SK-N-SH (cell line): ENCODE results near the gene ACOT7. TPM values are rescaled to one million over a fixed set of nuclear protein-coding genes. Genes with fewer than 3 reads are reported as not detected.

ENCODE experiments used
- CTCF ChIA-PET: fragments of 300-600, 350-600 bp; formaldehyde crosslinking; extraction: SDS; loops from one replicate; lab custom pipeline; 2021; lab: Yijun Ruan, JAX
- POLR2A ChIA-PET: fragments of 350-600 bp; sonication (Branson Sonifier 250); formaldehyde crosslinking; extraction: SDS; loops from one replicate; lab custom pipeline; 2020; ENCODE audit warnings: antibody characterized with exemption, inconsistent platforms; lab: Yijun Ruan, JAX
- DNase-seq: peaks from one replicate; pipeline ENCODE4 v3.0.0; 2012
- H2AFZ ChIP-seq: fragments of 200-600 bp; sonication (generic); 2 replicates; pipeline ENCODE4 v1.8.1; 2016; ENCODE audit warnings: antibody characterized with exemption, mild to moderate bottlenecking, low read depth
- H3F3A ChIP-seq: fragments of 200-600 bp; sonication (generic); replicated peaks from 2 replicates; pipeline ENCODE3; 2016; ENCODE audit warnings: antibody characterized with exemption, mild to moderate bottlenecking; ENCODE audit not compliant: insufficient read depth
- H3K27ac ChIP-seq, 2 experiments: fragments of 200-500 bp in 1 of 2; fragments of 200-600 bp in 1 of 2; sonication (Bioruptor generic) in 1 of 2; sonication (generic), shearing (Covaris generic) in 1 of 2; 2 replicates each; pipeline versions ENCODE4 v1.5.1 to v1.6.1; 2014 to 2016; ENCODE audit warnings: low read depth in 2 of 2, inconsistent platforms in 1 of 2, low read length in 1 of 2, mild to moderate bottlenecking in 1 of 2, mixed read lengths in 1 of 2
- H3K27me3 ChIP-seq: fragments of 200-600 bp; sonication (generic), shearing (Covaris generic); 2 replicates; pipeline ENCODE4 v1.6.1; 2016; ENCODE audit warnings: mixed run types; ENCODE audit not compliant: insufficient read depth
- H3K36me3 ChIP-seq, 2 experiments: fragments of 200-500 bp in 1 of 2; fragments of 200-600 bp in 1 of 2; sonication (Bioruptor generic) in 1 of 2; sonication (generic) in 1 of 2; replicated peaks in 1 of 2; 2 replicates each; pipeline versions ENCODE3 to v1.5.1; 2014 to 2016; ENCODE audit warnings: low read length in 1 of 2, mild to moderate bottlenecking in 1 of 2; ENCODE audit not compliant: insufficient read depth in 2 of 2, control insufficient read depth in 1 of 2
- H3K4me1 ChIP-seq, 2 experiments: fragments of 200-500 bp in 1 of 2; fragments of 200-600 bp in 1 of 2; sonication (Bioruptor generic) in 1 of 2; sonication (generic), shearing (Covaris generic) in 1 of 2; 2 replicates each; pipeline versions ENCODE4 v1.5.1 to v1.6.1; 2014 to 2016; ENCODE audit warnings: low read depth in 1 of 2, low read length in 1 of 2, mixed run types in 1 of 2; ENCODE audit not compliant: insufficient read depth in 2 of 2, control insufficient read depth in 1 of 2
- H3K4me2 ChIP-seq: fragments of 200-600 bp; sonication (generic), shearing (Covaris generic); 2 replicates; pipeline ENCODE4 v1.6.1; 2017; ENCODE audit warnings: mixed run types
- H3K4me3 ChIP-seq, 2 experiments: fragments of 200-500 bp in 1 of 2; fragments of 200-600 bp in 1 of 2; sonication (Bioruptor generic) in 1 of 2; sonication (generic), shearing (Covaris generic) in 1 of 2; 2 replicates each; pipeline versions ENCODE4 v1.5.1 to v1.8.1; 2014 to 2016; ENCODE audit warnings: low read depth in 2 of 2, inconsistent platforms in 1 of 2, low read length in 1 of 2, mild to moderate bottlenecking in 1 of 2, mixed read lengths in 1 of 2, moderate library complexity in 1 of 2
- H3K79me2 ChIP-seq: fragments of 200-600 bp; sonication (generic); 2 replicates; pipeline ENCODE4 v1.8.1; 2017; ENCODE audit warnings: mild to moderate bottlenecking; ENCODE audit not compliant: insufficient read depth
- H3K9ac ChIP-seq: fragments of 200-600 bp; sonication (generic); 2 replicates; pipeline ENCODE4 v1.6.1; 2017; ENCODE audit warnings: mixed run types
- H3K9me2 ChIP-seq: fragments of 200-600 bp; sonication (generic); 2 replicates; pipeline ENCODE4 v1.6.1; 2017; ENCODE audit warnings: mixed run types
- H3K9me3 ChIP-seq: fragments of 200-600 bp; sonication (generic); 2 replicates; pipeline ENCODE4 v1.6.1; 2017; ENCODE audit warnings: mixed run types, mild to moderate bottlenecking, moderate library complexity
- H4K20me1 ChIP-seq: fragments of 200-600 bp; sonication (generic); 2 replicates; pipeline ENCODE4 v1.6.1; 2017; ENCODE audit warnings: mild to moderate bottlenecking, mixed run types; ENCODE audit not compliant: insufficient read depth
- CHD2 ChIP-seq: fragments of 150-350 bp; IDR thresholded peaks from 2 replicates; pipeline ENCODE4 v1.6.1; 2018; ENCODE audit warnings: low read length; ENCODE audit not compliant: partially characterized antibody
- CTCF ChIP-seq: fragments of 200-600 bp; sonication (generic); IDR thresholded peaks from 2 replicates; pipeline ENCODE4 v1.6.1; 2017; ENCODE audit warnings: antibody characterized with exemption, mild to moderate bottlenecking, moderate library complexity
- ELF1 ChIP-seq: IDR thresholded peaks from 2 replicates; pipeline ENCODE4 v1.4.0; 2012
- EZH2phosphoT487 ChIP-seq: fragments of 200-600 bp; sonication (generic); IDR thresholded peaks from 2 replicates; pipeline ENCODE4 v1.6.1; 2017; ENCODE audit warnings: low read depth, mixed run types, mild to moderate bottlenecking, antibody characterized with exemption, moderate library complexity, borderline replicate concordance
- GATA2 ChIP-seq: sonication (generic); formaldehyde crosslinking; IDR thresholded peaks from 2 replicates; pipeline ENCODE4 v1.5.0; 2020; ENCODE audit warnings: mild to moderate bottlenecking, missing genetic modification reagents
- MEF2A ChIP-seq: IDR thresholded peaks from 2 replicates; pipeline ENCODE4 v1.4.0; 2012; ENCODE audit warnings: low read depth, borderline replicate concordance
- MXI1 ChIP-seq: IDR thresholded peaks from 2 replicates; pipeline ENCODE4 v1.6.1; 2012; ENCODE audit warnings: mild to moderate bottlenecking, low read depth, low read length, improper control_type of control experiment
- NFIC ChIP-seq: IDR thresholded peaks from 2 replicates; pipeline ENCODE4 v1.4.0; 2012; ENCODE audit warnings: borderline replicate concordance
- PBX3 ChIP-seq: IDR thresholded peaks from 2 replicates; pipeline ENCODE4; 2012
- POLR2AphosphoS5 ChIP-seq: IDR thresholded peaks from 2 replicates; pipeline ENCODE4 v1.6.1; 2012; ENCODE audit warnings: low read depth, low read length
- REST ChIP-seq: IDR thresholded peaks from 2 replicates; pipeline ENCODE4 v1.6.1; 2012; ENCODE audit warnings: mild to moderate bottlenecking, low read depth, low read length, moderate library complexity
- RFX5 ChIP-seq: IDR thresholded peaks from 2 replicates; pipeline ENCODE4 v1.6.1; 2012; ENCODE audit warnings: mild to moderate bottlenecking, improper control_type of control experiment, low read length
- RXRA ChIP-seq: IDR thresholded peaks from 2 replicates; pipeline ENCODE4 v1.4.0; 2012; ENCODE audit warnings: low read depth, mild to moderate bottlenecking, borderline replicate concordance
- SIN3A ChIP-seq: IDR thresholded peaks from 2 replicates; pipeline ENCODE4 v1.6.1; 2012; ENCODE audit warnings: low read depth, mild to moderate bottlenecking, low read length, moderate library complexity, borderline replicate concordance
- USF2 ChIP-seq: fragments of 150-350 bp; IDR thresholded peaks from 2 replicates; pipeline ENCODE4 v1.6.1; 2017; ENCODE audit warnings: antibody characterized with exemption, low read length, low read depth, borderline replicate concordance
- WGBS: methylation state at CpG from one replicate; pipeline ENCODE4 v1.1.6; 2017; ENCODE audit warnings: low lambda C conversion rate; 5-methylcytosine and 5-hydroxymethylcytosine counted together
- polyA plus RNA-seq, 3 experiments: library from polyadenylated mRNA; depleted of rRNA; stranded (reverse); fragments of >200 nt; gene quantifications; 2 replicates each; pipeline ENCODE4 v1.2.3, GENCODE V29; 2012

Gene ACOT7
- polyA plus RNA-seq, 1 of the 3 experiments (the other 2 are of a cell fraction), result 289 TPM

GRCh38 chr1:6262555-6263420 lies 130.8 kb downstream of the ACOT7 start:
- POLR2A ChIA-PET, result interaction anchor here (1.2 kb wide), 1 partner anchor 15 kb away, joined by 3 read pairs; no protein-coding TSS in a partner anchor
- no peaks in the 10 kb centered on the region for H3K9me2 ChIP-seq
- CTCF ChIA-PET, result interaction anchor here (1.3 to 2.1 kb wide), 4 partner anchors 16 to 175 kb away, joined by 3 to 20 read pairs (median 4); no protein-coding TSS in a partner anchor
- no peak for TF ChIP-seq RXRA
- no peak for TF ChIP-seq RFX5
- no peak for TF ChIP-seq NFIC
- no peak for TF ChIP-seq SIN3A
- no peak for TF ChIP-seq GATA2 (CRISPR knock-in tag)
- no peak for TF ChIP-seq MEF2A
- no peak for TF ChIP-seq MXI1
- no peak for TF ChIP-seq ELF1
- no peak overlapping the region for H3K9ac ChIP-seq
- peak overlapping the region in 1 of 2 experiments; percentile 22; a peak in 1 of 4 replicates for H3K27ac ChIP-seq
- H3K4me2 ChIP-seq, result no peak overlapping the region
- H3K4me3 ChIP-seq, result no peak overlapping the region
- no peak for DNase-seq
- H3F3A ChIP-seq, result no peaks in the 10 kb centered on the region
- H3K9me3 ChIP-seq, result no peaks in the 10 kb centered on the region
- H3K4me1 ChIP-seq, result peaks cover 0 to 27% of the 10 kb centered on the region in 2 experiments; a peak in 1 of 4 replicates
- no peaks in the 10 kb centered on the region for H3K79me2 ChIP-seq
- no peaks in the 10 kb centered on the region for H3K36me3 ChIP-seq
- no peaks in the 10 kb centered on the region for H4K20me1 ChIP-seq
- H3K27me3 ChIP-seq, result no peaks in the 10 kb centered on the region
- H2AFZ ChIP-seq, result no peak overlapping the region
- WGBS, result 95% methylated on average over 8 of the region's 25 CpGs

GRCh38 chr1:6261615-6261995 lies 132.0 kb downstream of the ACOT7 start:
- no peaks in the 10 kb centered on the region for H3K36me3 ChIP-seq
- peak overlapping the region; percentile 57 to 63; a peak in 3 of 4 replicates for H3K4me3 ChIP-seq
- ChIA-PET CTCF (interaction anchor here (0.7 to 2.1 kb wide), 6 partner anchors 15 to 179 kb away, joined by 3 to 20 read pairs (median 4); no protein-coding TSS in a partner anchor), POLR2A (no interaction called here)
- H2AFZ ChIP-seq, result no peak overlapping the region
- H3K4me2 ChIP-seq, result peak overlapping the region; percentile 81; the same call in 1 of the 2 replicates
- peak; percentile 79 for DNase-seq
- no peaks in the 10 kb centered on the region for H3K9me3 ChIP-seq
- H3K4me1 ChIP-seq, result peaks cover 0 to 27% of the 10 kb centered on the region in 2 experiments; a peak in 1 of 4 replicates
- H3K79me2 ChIP-seq, result no peaks in the 10 kb centered on the region
- no peak overlapping the region; a peak in 1 of 4 replicates for H3K27ac ChIP-seq
- 24% methylated on average over 5 of the region's 15 CpGs for WGBS
- no peaks in the 10 kb centered on the region for H4K20me1 ChIP-seq
- H3K9me2 ChIP-seq, result no peaks in the 10 kb centered on the region
- no peak overlapping the region for H3K9ac ChIP-seq
- no peaks in the 10 kb centered on the region for H3F3A ChIP-seq
- H3K27me3 ChIP-seq, result no peaks in the 10 kb centered on the region
- TF ChIP-seq CTCF (no peak), POLR2AphosphoS5 (no peak), PBX3 (no peak), USF2 (no peak), CHD2 (no peak), EZH2phosphoT487 (no peak), REST (no peak), ELF1 (no peak)
